Neural progenitor cell (in vitro differentiated cells): ENCODE measurements around the gene OMP. TPM values are rescaled to one million over a fixed set of nuclear protein-coding genes. Genes with fewer than 3 reads are reported as not detected.

Experiments
- DNase-seq: peaks from one replicate; pipeline ENCODE4 v3.0.0-alpha.2; 2016; ENCODE audit warnings: low spot score
- H2AFZ ChIP-seq: fragments of 200-600 bp; sonication (generic); replicated peaks from 2 replicates; pipeline ENCODE4 v1.6.1; 2016; ENCODE audit warnings: antibody characterized with exemption
- H3F3A ChIP-seq: fragments of 200-600 bp; sonication (generic); 2 replicates; pipeline ENCODE4 v1.6.1; 2016; ENCODE audit warnings: antibody characterized with exemption, low read depth
- H3K27ac ChIP-seq: fragments of 200-600 bp; sonication (generic); 2 replicates; pipeline ENCODE4 v1.5.1; 2016; ENCODE audit warnings: mild to moderate bottlenecking
- H3K27me3 ChIP-seq: fragments of 200-600 bp; sonication (generic); 2 replicates; pipeline ENCODE4 v1.6.1; 2016; ENCODE audit warnings: mild to moderate bottlenecking, moderate library complexity
- H3K36me3 ChIP-seq: fragments of 200-600 bp; sonication (generic); 2 replicates; pipeline ENCODE4 v1.5.1; 2016
- H3K4me1 ChIP-seq: fragments of 200-600 bp; sonication (generic); 2 replicates; pipeline ENCODE4 v1.6.1; 2016; ENCODE audit warnings: mixed run types
- H3K4me2 ChIP-seq: fragments of 200-600 bp; sonication (generic); 2 replicates; pipeline ENCODE4 v1.6.1; 2016
- H3K4me3 ChIP-seq: fragments of 200-600 bp; sonication (generic); 2 replicates; pipeline ENCODE4 v1.5.1; 2016
- H3K79me2 ChIP-seq: fragments of 200-600 bp; sonication (generic); 2 replicates; pipeline ENCODE4 v1.6.1; 2016; ENCODE audit warnings: low read depth
- H3K9ac ChIP-seq: fragments of 200-600 bp; sonication (generic); 2 replicates; pipeline ENCODE4 v1.6.1; 2016
- H3K9me3 ChIP-seq: fragments of 200-600 bp; sonication (generic); 2 replicates; pipeline ENCODE4 v1.5.1; 2016; ENCODE audit warnings: low read depth
- H4K20me1 ChIP-seq: fragments of 200-600 bp; sonication (generic); 2 replicates; pipeline ENCODE4 v1.6.1; 2016; ENCODE audit warnings: low read depth
- H3K27ac Mint-ChIP-seq: 3 replicates; pipeline ENCODE4 v1.8.0; 2021; ENCODE audit warnings: mixed read lengths
- H3K27me3 Mint-ChIP-seq: 2 replicates; pipeline ENCODE4 v1.8.0; 2022; ENCODE audit warnings: low read depth, mild to moderate bottlenecking, inconsistent platforms, moderate library complexity, mixed read lengths; ENCODE audit not compliant: insufficient read depth
- H3K36me3 Mint-ChIP-seq: 3 replicates; pipeline ENCODE4 v1.8.0; 2021; ENCODE audit warnings: mixed read lengths
- H3K4me1 Mint-ChIP-seq: 3 replicates; pipeline ENCODE4 v1.8.0; 2021; ENCODE audit warnings: mixed read lengths
- H3K4me3 Mint-ChIP-seq: 3 replicates; pipeline ENCODE4 v1.8.0; 2021; ENCODE audit warnings: mild to moderate bottlenecking, moderate library complexity, mixed read lengths
- H3K9me3 Mint-ChIP-seq: 3 replicates; pipeline ENCODE4 v1.8.0; 2020; ENCODE audit warnings: mixed read lengths
- EZH2 ChIP-seq: fragments of 200-600 bp; sonication (generic); IDR thresholded peaks from 2 replicates; pipeline ENCODE4 v1.6.1; 2017; ENCODE audit warnings: antibody characterized with exemption, mild to moderate bottlenecking, moderate library complexity
- EZH2phosphoT487 ChIP-seq: fragments of 200-600 bp; sonication (generic); IDR thresholded peaks from 2 replicates; pipeline ENCODE4 v1.6.1; 2017; ENCODE audit warnings: antibody characterized with exemption
- total RNA-seq: library from RNA; depleted of rRNA; stranded (reverse); fragments of >200 nt; gene quantifications from 2 replicates; pipeline ENCODE4 v1.2.3, GENCODE V29; 2015; ENCODE audit warnings: low replicate concordance
- TF ChIP-seq, protein P1 (sequence below): fragments of 200-600 bp; sonication (generic); IDR thresholded peaks from 2 replicates; pipeline ENCODE4 v1.5.1; 2017; ENCODE audit warnings: antibody characterized with exemption, mild to moderate bottlenecking

Gene OMP
- total RNA-seq, 1 donor from 2014 or later, result not detected

DNA sequence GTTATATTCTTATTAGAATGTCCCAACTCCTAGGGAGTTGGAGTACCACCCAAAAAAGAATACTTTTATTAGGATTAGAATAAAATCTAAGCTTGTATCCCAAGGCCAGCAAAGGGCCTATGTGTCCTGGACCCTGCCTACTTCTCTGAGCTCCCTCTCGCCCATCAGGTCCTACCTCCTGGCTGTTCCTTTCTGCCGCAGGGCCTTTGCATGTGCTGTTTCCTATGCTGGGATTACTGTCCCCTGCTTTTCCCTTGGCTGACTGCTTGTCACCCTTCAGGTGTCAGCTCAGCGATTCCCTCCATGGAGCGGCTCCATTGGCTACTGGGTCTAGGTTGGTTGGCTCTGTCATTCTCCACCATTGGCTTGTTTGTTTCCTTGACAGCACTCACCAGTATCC is 38.8 kb downstream of the OMP start:
- Histone ChIP-seq H3K4me1 (peaks cover 9% of the 10 kb centered on the region), H3K4me2 (no peak overlapping the region), H3K9ac (no peak overlapping the region), H3K4me3 (no peak overlapping the region), H3K79me2 (no peaks in the 10 kb centered on the region), H3K27me3 (no peaks in the 10 kb centered on the region), H4K20me1 (no peaks in the 10 kb centered on the region), H3F3A (no peaks in the 10 kb centered on the region), H3K27ac (no peak overlapping the region), H3K36me3 (no peaks in the 10 kb centered on the region), H3K9me3 (no peaks in the 10 kb centered on the region), H2AFZ (no peak overlapping the region)
- Mint-ChIP-seq H3K9me3 (no peaks in the 10 kb centered on the region), H3K4me1 (peaks cover 23% of the 10 kb centered on the region), H3K27ac (no peak overlapping the region), H3K36me3 (no peaks in the 10 kb centered on the region), H3K27me3 (peaks cover 6% of the 10 kb centered on the region), H3K4me3 (no peak overlapping the region)
- TF ChIP-seq EZH2phosphoT487 (no peak), EZH2 (no peak)
- TF ChIP-seq, protein P1, sequence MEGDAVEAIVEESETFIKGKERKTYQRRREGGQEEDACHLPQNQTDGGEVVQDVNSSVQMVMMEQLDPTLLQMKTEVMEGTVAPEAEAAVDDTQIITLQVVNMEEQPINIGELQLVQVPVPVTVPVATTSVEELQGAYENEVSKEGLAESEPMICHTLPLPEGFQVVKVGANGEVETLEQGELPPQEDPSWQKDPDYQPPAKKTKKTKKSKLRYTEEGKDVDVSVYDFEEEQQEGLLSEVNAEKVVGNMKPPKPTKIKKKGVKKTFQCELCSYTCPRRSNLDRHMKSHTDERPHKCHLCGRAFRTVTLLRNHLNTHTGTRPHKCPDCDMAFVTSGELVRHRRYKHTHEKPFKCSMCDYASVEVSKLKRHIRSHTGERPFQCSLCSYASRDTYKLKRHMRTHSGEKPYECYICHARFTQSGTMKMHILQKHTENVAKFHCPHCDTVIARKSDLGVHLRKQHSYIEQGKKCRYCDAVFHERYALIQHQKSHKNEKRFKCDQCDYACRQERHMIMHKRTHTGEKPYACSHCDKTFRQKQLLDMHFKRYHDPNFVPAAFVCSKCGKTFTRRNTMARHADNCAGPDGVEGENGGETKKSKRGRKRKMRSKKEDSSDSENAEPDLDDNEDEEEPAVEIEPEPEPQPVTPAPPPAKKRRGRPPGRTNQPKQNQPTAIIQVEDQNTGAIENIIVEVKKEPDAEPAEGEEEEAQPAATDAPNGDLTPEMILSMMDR, result no peak
- DNase-seq, result no peak

DNA sequence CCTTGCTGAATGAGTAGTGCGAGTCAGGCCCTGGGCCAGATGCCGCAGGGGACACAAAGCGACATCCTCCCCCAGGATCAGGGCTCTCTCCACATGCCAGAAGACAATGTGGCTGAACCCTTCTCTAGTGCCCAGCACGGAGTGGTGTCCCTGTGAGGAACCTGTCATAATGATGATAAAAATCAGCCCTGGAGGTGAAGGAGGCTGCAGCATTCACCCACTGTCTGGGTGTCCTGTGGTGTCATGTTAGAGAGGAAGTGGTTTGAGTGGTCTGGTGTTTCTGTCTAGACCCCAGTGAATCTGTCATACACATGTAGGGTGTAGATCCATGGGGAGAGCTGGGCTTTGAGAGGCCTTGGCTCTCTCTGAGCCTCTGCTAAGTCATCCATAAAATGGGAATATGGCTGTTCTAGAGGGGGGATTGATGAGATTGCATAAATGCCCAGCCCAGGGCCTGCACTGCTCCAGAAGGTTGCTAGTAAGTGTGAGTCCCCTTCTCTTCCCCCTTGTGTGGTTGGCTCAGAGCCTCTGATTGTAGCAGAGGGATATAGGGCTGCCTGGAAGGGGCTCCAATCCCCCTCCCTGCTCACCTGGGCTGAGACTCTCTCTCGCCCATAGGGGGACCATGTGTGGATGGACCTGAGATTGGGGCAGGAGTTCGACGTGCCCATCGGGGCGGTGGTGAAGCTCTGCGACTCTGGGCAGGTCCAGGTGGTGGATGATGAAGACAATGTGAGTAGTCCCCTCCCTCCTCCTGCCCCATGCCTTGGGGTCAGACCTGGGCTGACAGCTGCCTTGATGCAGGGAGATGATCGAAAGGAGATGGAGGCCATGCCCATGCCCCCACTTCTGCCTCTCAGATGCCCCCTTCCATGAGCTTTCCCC is 39.7 kb downstream of the OMP start:
- Mint-ChIP-seq H3K27ac (peak overlapping the region; percentile 40), H3K4me1 (peaks cover 26% of the 10 kb centered on the region), H3K9me3 (no peaks in the 10 kb centered on the region), H3K27me3 (peaks cover 9% of the 10 kb centered on the region), H3K4me3 (no peak overlapping the region), H3K36me3 (no peaks in the 10 kb centered on the region)
- no peak for TF ChIP-seq EZH2
- TF ChIP-seq EZH2phosphoT487, result no peak
- TF ChIP-seq, protein P1, result no peak
- Histone ChIP-seq H3K27me3 (peaks cover 2% of the 10 kb centered on the region), H3K27ac (no peak overlapping the region), H3K9me3 (no peaks in the 10 kb centered on the region), H3K4me3 (no peak overlapping the region), H3K9ac (no peak overlapping the region), H2AFZ (no peak overlapping the region), H3K36me3 (no peaks in the 10 kb centered on the region), H3K4me2 (no peak overlapping the region), H3K79me2 (no peaks in the 10 kb centered on the region), H3F3A (peaks cover 5% of the 10 kb centered on the region), H3K4me1 (peaks cover 17% of the 10 kb centered on the region), H4K20me1 (no peaks in the 10 kb centered on the region)
- no peak for DNase-seq

DNA sequence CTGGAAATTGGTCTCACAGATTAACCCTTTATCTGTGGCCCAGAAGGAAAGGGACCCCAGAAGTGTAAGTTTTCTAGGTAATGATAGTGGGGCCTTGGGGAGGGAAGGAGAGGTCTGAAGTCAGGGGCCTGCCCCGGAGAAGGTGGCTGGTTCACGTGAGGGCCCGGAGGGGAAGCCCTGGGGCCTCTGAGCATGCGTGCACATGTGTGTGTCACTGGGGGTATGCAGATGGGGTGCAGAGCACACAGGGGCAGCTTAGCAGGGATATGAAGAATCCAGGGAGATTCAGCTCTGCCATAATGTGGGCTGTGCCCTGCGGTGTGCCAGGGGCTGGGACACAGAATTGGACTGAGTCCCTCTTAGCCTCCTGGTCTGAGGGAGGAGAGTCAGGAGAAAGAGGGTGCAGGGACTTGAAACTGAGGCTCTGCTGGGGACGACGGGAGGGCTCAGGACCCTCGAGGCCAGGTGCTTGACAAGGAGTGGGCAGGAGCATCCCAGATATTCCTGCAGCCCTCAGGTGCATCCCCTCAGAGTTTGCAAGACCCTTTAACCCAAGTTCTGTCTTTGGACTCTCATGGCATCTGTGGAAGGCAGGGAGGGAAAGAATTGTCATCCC is 40.9 kb downstream of the OMP start:
- peaks cover 36% of the 10 kb centered on the region for H3K4me1 Mint-ChIP-seq
- no peaks in the 10 kb centered on the region for H3K36me3 Mint-ChIP-seq
- Histone ChIP-seq H3K4me1 (peaks cover 25% of the 10 kb centered on the region), H3K9ac (no peak overlapping the region), H4K20me1 (no peaks in the 10 kb centered on the region), H3K36me3 (no peaks in the 10 kb centered on the region), H3K27me3 (peaks cover 4% of the 10 kb centered on the region), H3F3A (peaks cover 17% of the 10 kb centered on the region), H2AFZ (no peak overlapping the region), H3K27ac (no peak overlapping the region), H3K9me3 (no peaks in the 10 kb centered on the region), H3K4me2 (no peak overlapping the region), H3K4me3 (no peak overlapping the region), H3K79me2 (no peaks in the 10 kb centered on the region)
- peaks cover 9% of the 10 kb centered on the region for H3K27me3 Mint-ChIP-seq
- H3K9me3 Mint-ChIP-seq, result no peaks in the 10 kb centered on the region
- DNase-seq, result no peak
- no peak overlapping the region for H3K4me3 Mint-ChIP-seq
- H3K27ac Mint-ChIP-seq, result peak overlapping the region; percentile 59
- TF ChIP-seq EZH2phosphoT487 (no peak), EZH2 (no peak)
- TF ChIP-seq, protein P1, result no peak
